Dedifferentiated amniotic fluid mesenchymal stem cell (primary cell): ENCODE data around the gene COL6A1.
A peak's percentile ranks its signal among the peaks of the same experiment; 100 is the strongest.
"Not testable (repeated sequence)": the region's sequence is repeated elsewhere in the genome, so short reads cannot be mapped to it uniquely, and the experiment has no call there.

ENCODE experiments used
- DNase-seq: peaks from one replicate; pipeline ENCODE4 v3.0.0-alpha.2; 2016; ENCODE audit errors: extremely low spot score

Gene COL6A1

DNA sequence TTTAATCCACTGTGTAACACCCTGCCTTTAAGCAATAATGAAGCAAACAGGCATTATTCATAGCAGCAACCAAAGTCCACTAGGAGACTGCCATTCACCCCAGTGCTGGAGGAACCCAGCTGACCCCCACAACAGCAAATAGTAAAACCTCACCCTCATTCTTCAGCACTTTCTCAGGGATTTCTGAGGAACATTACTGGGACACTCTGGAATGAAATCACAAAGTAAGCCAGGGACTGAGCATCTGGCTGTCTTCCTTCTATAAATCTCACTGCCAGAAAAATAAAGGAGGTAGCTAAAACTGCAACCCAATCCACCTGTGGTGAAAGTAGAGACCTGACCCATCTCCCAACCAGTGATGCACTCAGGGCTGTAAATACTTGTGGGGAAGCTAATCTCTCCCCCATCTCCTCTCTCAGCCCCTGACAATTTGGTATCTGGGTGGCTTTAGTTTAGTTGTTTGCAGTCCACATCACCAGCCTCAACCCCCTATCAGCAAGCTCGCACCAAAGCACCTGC lies 47.1 kb downstream of the COL6A1 start:
- peak; percentile 55 for DNase-seq

DNA sequence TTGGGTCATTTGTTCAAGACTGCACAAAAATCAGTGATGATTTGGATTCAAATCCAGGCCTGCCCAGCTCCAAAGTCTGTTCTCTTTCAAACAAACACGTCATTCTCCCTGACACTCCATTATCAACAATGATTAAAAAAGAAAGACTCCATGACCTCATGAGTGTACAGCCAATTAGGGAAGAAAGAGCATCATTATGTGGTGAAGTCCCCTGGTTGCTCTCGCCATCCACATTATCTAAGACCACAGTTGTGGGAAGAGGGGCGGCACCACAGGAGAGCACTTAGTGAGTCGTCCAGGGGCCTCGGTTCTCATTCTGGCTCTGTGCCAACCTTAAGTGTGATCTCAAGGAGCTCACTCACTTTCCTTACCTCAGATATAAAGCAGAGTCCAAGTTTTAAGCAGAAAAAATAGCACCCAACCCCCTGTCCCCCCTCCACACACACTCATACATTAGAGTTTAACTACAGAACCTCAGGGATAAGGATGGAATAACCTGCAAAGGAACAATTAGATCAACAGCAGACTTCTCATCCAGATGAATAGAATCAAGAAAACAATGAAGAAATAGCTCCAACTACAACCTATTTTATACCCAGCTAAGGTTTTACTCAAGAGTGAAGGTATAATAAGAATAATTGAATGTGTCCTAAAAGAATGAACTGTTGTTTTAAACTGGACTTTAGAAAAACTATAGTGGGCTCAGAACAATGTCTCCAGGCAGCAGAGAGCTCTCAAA lies 47.8 kb downstream of the COL6A1 start:
- no peak for DNase-seq

DNA sequence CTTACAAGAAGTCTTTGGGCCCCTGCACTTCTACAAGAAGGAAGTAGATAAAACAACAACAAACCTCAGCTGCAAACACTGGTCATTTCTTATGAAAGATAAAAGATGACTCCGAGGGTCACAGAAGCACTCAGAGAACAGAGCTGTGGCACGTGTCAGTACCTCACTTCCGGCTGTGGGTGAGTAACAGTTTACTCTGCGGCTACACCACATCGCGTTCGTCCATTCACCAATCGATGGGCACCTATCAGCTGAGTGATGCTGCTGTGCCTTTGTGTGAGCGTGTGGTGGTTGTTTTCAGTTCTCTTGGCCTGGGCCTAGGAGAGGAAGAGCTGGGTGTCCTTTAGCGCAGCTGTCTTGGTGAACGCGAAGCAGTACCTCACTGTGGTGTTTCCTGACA lies 49.9 kb downstream of the COL6A1 start:
- DNase-seq = no peak

DNA sequence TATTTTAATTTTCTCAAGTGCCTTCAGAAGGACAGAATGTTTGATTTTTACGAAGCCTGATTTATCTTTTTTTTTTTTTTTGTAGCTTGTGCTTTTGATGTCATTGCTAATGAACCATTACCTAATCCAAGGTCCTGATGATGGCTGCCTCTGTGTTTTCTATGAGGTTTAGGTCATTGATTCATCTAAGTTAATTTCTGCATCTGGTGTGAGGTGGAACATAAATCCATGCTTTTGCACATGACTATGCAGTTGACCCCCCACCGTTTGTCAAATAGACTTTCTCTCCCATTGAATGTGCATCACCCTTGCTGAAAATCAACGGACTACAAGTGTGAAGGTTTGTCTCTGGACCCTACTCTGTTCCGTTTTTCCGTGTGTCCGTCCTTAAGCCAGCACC lies 50.5 kb downstream of the COL6A1 start:
- no peak for DNase-seq

DNA sequence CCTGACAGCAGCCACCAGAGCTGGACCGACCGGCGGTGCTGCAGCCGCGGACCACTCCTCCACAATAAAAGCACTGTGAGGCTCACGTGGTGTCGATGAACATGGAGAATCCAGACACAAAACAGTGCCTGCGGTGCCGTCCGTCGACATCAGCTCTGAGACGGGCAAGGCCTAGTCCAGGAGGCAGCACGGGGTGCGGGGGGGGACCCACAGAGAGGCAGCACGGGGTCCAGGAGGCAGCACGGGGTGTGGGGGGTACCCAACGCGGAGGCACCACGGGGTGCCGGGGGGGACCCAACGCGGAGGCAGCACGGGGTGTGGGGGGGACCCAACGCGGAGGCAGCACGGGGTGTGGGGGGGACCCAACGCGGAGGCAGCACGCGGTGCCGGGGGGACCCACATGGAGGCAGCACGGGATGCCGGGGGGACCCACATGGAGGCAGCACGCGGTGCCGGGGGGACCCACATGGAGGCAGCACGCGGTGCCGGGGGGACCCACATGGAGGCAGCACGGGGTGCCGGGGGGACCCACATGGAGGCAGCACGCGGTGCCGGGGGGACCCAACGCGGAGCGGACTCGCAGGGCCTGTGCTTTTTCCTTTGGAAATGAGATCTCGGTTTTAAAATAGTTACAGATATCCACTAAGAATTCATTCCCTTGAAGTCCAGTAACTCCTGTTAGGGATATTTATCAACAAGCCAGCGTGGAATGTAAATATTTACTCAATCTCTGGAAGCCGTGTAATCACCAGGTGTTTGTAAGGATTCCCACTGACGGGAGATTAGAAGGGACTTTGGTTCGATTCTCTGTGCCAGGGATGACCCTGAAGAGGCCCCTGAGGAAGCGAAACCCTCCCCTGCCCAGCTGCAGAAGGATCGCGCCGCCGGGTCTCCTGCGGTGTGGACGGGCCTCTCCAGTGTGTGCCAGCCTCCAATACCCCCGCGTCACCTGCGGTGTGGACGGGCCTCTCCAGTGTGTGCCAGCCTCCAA lies 52.1 kb downstream of the COL6A1 start:
- DNase-seq = no peak

DNA sequence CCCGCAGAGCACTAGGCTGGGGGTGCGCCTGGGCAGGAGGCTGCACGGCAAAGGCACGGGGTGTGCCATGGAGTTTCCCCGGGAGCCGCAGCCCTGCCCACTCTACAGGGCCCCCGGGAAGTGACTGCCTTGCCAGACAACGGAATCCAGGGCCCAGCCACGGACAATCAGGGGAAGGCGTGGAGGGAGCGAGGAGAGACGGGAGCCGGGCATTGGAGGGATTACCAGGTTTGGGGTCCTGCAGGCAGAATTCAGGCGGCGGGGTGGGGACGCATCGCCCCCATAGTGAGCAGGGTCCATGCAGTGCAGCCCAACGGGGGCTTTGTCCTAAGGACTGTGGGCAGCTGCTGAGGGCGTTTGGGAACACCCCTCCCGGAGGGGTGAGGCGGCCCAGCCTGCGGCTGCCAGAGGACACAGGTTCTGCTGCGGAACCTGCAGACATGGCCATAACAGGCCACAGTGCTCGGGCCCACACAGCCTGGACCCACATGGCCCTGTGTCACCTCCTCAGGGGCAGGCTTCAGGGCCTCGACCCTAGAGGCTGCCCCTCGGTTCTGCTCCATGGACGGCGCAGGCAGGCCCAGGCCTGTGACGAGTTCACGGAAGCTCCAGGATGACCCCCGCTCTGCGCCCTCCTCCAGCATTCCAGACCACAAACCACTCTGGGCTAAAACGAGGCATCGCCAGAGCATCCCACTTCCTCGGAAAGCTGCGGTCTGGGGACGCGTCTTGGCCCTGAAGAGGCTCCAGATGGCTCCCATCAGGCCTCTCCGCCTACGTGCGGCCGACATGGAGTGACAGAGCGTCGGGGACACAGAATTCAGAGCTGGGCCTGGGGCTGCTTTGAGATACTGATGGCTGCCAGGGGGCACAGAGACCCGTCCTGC lies 54.5 kb downstream of the COL6A1 start:
- DNase-seq = no peak

DNA sequence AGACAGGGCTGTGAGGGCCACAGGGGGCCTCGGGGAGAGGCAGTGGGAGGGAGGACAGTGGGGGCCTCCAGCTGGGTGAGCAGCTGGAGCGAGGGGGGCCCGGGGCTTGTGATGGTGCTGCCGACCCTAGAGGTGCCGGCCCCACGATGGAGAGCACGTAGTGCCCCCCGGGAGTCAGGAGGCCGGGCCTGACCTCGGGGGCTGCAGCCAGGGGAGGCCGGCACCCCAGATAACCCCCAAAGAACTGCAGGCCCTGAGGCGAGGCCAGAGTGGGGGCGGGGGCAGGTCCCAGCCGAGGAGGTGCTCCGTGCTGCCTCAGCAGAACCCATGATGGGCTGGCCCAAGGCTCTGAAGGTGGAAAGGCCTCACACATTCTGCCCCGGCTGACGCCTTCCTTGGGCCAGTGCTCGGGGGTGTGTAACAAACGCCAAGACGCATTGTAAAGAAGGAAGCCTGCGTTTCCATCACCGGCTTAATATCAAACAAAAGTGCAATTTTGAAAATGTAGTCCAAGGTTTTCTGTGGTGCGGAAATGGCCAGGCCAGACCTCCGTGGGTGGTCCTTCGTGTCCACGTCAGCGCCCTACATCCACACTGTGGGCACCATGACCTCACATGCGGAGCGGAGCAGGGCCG lies 55.2 kb downstream of the COL6A1 start:
- DNase-seq = no peak

DNA sequence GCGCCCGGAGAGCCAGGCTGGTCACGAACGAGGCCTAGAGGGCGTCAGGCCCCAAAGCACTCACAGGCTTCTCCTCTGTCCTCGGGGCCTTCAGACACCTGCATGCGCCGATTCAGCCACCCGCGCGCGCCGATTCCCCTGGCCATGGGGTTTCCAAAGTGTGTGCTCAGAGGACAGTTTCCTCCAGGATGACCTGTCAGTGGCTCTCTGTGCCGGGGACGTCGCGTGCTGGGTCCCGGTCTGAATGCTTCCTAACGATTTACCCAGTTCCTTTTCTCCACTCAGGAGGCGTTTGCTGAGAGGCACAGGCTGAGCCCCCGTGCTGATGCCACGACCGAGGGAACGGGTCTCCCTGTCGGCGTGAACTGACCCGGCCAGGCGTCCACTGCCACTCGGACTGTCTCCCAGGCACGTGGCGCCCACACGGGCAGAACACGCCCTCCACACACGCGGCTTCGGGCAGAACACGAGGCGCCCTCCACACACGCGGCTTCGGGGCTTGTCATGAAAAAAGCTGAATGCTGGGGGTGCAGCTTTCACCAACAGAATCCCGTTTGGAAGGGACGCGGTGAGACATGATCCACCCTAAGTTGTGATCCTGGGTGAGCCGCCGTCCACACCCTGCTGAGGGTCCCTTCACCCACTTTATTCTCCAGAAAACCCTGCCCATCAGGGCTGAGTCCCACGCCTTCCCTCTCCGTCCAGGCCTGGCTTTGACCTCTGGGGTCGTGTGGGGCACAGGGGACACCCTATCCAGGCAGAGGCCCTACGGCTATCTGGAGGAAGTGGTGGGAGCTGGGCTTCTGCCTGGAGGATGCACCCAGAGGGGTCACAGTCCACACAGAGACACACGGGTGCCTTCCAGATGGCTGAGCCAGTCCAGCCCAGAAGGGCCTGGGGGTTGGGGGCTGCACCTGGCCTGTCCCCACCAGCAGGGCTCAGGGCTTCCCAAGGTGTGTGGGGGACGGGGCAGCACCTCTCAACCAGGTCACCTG lies 56.1 kb downstream of the COL6A1 start:
- no peak for DNase-seq

DNA sequence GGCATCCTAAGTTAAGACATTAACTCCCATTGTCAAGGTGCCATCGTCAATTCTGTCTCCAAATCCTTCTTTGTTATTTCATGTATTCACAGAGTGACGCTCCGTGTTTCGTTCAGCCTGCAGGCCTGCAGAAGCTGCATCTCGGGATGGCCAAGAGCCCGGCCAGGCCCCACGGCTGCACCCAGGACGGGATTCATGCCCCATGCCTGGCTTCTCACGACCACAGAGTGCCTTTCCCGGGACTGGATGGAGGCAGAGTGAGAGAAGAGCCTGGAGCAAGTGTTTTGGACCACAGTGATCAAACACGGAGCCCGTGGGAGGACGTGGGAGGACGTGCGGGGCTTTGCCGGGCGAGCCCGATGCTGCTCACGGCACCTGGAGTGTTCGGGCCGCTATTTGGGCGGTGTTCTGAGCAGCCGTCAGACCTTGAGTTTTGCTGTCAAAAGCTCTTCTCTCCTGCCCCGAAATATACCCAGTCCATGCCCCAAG lies 56.8 kb downstream of the COL6A1 start:
- no peak for DNase-seq

DNA sequence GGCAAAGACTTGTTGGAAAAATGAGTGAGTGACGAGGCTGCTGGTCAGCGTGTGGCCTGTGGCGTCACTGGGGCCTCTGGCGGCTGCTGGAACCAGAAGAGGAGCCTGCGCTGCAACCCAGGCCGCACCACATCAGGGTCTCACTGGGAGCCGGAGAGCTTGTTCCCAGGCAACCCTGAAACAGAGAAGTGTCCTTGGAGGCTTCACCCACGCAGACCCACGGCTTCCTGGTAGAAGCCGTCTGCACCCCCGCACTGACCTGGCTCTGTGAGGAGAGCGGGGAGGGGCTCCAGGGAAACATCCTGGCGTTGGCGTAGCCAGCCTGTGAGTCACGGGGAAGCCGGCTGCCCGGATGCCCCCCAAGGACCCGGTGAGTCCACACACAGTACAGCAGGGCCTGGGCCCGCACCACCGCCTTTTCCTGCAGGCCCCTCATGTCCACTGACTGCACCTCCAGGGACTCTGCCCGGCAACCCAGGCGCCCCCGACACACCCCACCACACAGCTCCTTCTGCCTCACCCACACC lies 57.4 kb downstream of the COL6A1 start:
- DNase-seq = peak; percentile 49

DNA sequence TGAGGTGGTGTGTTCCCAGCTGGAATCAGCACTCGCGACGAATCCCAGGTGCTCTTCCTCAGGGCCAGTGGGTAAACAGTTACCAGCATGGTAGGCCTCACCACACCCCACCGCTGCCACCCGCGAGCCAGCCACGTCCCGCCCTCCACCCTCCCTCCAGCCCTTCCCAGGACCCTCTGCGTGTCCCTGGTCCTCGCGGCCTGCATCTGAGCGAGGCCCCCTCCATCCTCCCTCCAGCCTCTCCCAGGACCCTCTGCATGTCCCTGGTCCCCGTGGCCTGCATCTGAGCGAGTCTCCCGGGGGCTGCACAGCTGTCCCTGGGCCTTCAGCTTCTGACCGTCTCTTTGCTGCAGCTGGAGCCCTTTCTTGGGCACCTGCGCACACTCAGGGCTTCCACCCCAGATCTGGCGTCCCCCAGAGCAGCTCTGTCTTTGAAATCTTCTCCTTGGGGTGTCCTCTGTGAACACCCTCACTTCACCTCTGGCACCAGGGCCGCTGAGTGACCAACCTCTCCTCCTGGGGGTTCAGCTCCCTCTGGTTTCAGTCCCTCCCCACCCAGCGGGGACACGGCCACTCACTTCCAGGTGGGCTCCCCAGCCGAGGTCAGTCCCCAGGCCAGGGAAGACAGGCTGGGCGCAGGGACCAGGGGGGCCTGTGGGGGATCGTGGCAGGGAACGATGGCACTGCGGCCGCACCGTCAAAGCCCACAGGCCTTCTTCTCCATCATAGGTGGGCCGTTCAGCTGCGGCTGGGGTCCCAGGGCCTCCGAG lies 58.5 kb downstream of the COL6A1 start:
- no peak for DNase-seq

DNA sequence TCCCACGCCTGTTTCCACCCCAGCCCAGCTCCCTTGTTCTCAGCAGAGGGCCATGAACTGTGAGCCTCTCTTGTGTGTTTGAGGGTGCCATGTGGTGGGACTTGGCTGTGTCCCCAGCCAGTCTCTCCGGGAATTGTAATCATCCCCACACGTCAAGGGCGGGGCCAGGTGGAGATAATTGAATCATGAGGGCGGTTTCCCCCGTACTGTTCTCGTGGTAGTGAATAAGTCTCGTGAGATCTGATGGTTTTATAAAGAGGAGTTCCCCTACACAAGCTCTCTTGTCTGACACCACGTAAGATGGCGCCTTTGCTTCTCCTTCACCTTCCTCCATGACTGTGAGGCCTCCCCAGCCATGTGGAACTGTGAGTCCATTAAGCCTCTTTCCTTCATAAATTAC lies 59.1 kb downstream of the COL6A1 start:
- DNase-seq = no peak

DNA sequence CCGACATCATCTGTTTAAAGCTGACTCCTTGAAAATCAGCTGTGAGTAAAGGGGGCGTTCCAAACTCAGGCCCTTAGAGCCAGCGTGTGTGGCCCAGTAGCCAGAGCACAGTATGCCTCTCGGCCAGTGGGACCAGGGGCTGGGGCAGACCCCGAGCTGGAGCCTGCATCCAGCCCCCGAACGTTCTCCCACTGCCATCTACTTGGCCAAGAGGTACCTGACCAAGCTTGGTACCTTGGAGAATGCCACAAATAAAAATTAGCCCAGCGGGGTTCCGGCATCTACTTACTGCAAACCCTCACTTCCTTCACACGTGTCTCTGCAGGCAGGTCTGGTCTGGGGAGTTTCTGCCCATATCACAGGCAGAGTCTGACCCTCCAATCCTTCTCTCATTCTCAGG lies 59.6 kb downstream of the COL6A1 start:
- DNase-seq = no peak

DNA sequence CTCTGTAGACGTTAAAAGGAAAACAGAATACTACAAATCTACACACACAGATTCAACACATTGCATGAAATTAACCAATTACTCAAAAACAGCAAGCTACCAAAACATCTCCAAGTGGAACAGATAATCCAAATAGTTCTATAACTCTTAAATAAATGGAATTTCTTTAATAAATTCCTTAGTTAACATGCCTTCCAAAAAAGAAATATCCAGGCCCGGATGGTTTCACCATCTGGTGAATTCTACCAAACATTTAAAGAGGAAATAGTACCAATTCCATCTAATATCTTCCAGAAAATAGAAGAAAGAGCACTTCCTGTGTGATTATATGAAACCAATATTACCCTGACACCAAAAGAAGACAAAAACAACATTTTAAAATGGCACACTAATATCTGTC lies 63.6 kb downstream of the COL6A1 start:
- no peak for DNase-seq

DNA sequence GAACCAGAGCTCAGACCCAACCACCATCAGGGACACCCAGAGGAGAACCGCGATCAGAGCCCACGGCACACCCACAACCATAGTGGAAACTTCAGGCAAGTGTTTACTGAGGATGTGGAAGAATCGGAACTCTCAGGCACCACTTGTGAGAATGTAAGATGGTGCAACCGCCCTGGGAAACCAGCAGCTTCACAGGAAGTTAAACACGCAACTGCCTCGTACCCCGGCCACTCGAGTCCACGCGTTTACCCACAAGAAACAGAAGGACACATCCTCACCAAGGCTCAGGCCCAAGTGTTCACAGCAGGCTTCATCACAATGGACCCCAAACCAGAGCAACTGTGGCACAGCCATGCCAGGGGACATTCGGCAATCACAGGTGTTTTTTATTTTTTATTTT lies 64.9 kb downstream of the COL6A1 start:
- no peak for DNase-seq

DNA sequence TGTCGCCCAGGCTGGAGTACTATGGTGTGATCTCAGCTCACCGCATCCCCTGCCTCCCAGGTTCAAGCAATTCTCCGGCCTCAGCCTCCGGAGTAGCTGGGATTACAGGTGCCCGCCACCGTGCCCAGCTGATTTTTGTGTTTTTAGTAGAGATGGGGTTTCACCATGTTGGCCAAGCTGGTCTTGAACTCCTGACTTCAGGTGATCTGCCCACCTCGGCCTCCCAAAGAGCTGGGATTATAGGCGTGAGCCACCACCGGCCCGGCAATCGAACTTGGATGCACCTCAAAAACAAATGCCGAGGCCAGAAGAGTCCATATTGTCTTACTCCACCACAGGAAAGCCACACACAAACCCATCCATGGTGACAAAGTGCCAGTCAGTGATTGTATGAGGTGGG lies 65.3 kb downstream of the COL6A1 start:
- DNase-seq = not testable (repeated sequence)

DNA sequence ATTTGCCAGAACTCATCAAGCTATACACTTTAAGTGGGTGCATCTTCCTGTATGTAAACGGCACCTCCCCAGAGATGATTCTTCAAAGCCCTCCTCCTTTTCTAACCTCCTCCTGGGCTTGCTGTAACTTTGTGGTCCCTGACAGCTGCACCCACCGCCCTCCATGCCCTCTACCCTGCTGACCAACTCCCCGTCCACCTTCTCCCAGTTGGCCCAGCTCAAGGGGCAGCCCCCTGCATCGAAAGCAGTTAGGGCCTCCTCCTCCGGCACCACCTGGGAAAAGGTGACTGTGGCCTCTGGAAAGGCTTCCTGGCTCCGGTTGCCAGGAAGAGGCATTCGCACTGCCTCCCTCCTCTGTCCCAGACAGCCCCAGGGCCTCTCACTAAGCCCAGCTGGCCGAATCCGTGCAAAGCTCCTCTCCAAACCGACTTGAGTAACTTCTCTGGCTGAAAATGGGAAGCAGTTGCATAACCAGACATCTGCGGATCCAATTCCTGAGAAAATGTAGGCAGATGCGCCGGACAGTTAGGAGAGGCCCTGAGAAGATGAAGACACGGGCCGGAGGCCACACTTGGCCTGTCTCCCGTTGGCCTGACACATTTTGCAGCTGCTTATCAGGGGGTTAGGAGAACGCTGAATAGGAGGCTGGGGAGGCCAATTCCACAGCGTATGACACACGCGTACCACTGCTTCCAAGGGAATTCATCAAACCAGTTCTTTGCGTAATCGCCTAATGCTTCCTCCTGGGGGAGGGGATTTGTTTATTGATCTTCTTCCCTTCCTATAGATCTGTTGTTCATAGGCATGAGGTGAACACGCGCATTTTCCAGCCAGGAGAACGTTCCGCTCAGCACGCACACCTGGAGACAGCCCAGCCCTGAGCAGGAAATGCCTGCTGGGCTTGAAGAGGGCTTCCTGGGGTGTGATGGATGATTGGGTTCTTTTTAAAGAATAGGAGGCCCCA lies 67.6 kb downstream of the COL6A1 start:
- peak; percentile 96 for DNase-seq
